Nephron progenitor cell (in vitro differentiated cells): Measurements from ENCODE around the gene SECTM1.
"Not testable (repeated sequence)": the region's sequence is repeated elsewhere in the genome, so short reads cannot be mapped to it uniquely, and the experiment has no call there.

Source experiments
- DNase-seq: peaks from one replicate; pipeline ENCODE4 v3.0.0; 2021
- H3K27ac Mint-ChIP-seq: 2 replicates; pipeline ENCODE4 v1.8.0; 2021; ENCODE audit warnings: mild to moderate bottlenecking, moderate library complexity, mixed read lengths
- H3K27me3 Mint-ChIP-seq: 2 replicates; pipeline ENCODE4 v1.8.0; 2021; ENCODE audit warnings: mild to moderate bottlenecking, low read depth, mixed read lengths; ENCODE audit not compliant: poor library complexity
- H3K36me3 Mint-ChIP-seq: 2 replicates; pipeline ENCODE4 v1.8.0; 2021; ENCODE audit warnings: low read depth, mixed read lengths
- H3K4me1 Mint-ChIP-seq: 2 replicates; pipeline ENCODE4 v1.8.0; 2021; ENCODE audit warnings: mixed read lengths
- H3K4me3 Mint-ChIP-seq: 2 replicates; pipeline ENCODE4 v1.8.0; 2021; ENCODE audit warnings: mild to moderate bottlenecking, moderate library complexity, mixed read lengths
- H3K9me3 Mint-ChIP-seq: 2 replicates; pipeline ENCODE4 v1.8.0; 2021; ENCODE audit warnings: mild to moderate bottlenecking, moderate library complexity, mixed read lengths
- CTCF ChIP-seq: fragments of 200-600 bp; sonication (generic); IDR thresholded peaks from 2 replicates; pipeline ENCODE4 v1.5.0; 2021; ENCODE audit warnings: antibody characterized with exemption

Gene SECTM1

GRCh38 chr17:82373731-82374625 lies 40.4 kb upstream of the SECTM1 start:
- Mint-ChIP-seq H3K27me3 (peaks cover 30% of the 10 kb centered on the region), H3K4me1 (peaks cover 29% of the 10 kb centered on the region), H3K27ac (no peak overlapping the region), H3K4me3 (peak overlapping the region; percentile 80), H3K36me3 (no peaks in the 10 kb centered on the region), H3K9me3 (no peaks in the 10 kb centered on the region)
- no peak for TF ChIP-seq CTCF
- DNase-seq = no peak

DNA sequence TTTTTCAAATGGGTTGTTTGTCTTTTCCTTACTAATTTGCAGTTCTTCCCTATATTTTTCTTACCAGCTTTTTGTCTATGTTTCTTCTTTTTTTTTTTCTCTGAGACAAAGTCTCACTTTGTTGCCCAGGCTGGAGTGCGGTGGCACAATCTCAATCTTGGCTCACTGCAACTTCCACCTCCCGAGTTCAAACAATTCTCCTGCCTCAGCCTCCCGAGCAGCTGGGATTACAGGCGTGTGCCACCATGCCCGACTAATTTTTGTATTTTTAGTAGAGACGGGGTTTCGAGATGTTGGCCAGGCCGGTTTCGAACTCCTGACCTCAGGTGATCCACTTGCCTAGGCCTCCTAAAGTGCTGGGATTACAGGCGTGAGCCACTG lies 39.5 kb upstream of the SECTM1 start:
- not testable (repeated sequence) for H3K27ac Mint-ChIP-seq, DNase-seq, H3K9me3 Mint-ChIP-seq, H3K36me3 Mint-ChIP-seq
- Mint-ChIP-seq H3K27me3 (peaks cover 30% of the 10 kb centered on the region), H3K4me3 (peak overlapping the region; percentile 80), H3K4me1 (peaks cover 28% of the 10 kb centered on the region)

DNA sequence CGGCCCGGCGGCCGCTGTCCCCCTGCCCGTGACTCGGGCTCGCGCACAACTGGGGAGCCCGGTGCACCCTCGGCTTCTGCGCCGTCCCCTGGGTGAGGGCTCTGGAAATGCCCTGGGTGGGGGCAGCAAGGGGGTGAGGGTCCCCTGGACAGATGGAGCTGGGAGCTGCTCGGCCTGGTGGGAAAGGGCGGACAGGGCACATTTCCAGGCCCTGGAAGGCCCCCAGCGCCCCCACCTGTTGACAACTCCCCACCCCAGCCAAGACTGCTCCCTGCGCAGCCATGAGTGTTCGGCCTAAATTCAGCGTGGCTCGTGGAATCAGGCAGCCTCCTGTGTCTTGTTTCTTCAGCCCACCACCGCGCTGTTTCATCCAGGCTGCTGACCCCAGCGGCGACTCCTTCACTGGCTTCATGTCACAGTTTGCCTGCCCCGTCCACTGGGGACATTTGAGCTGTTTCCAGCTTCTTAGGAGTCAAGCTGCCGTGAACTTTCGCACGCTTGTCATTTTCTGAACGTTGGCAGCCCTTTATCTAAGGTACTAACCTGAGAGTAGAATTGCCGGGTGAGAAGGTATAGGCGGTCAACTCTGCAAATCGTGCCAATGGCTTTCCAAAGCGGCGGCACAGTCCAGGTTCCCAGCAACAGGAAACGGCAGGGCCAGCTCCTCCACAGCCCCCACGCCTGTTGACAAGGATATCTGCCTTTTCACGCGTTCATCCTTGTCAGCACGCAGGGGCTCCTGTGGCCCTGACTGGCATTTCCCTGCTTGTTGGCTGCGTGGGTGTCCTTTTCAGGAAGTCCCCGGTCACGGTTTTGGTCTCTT lies 38.9 kb upstream of the SECTM1 start:
- peaks cover 8% of the 10 kb centered on the region for H3K9me3 Mint-ChIP-seq
- no peak for TF ChIP-seq CTCF
- peak; percentile 52 for DNase-seq
- H3K27ac Mint-ChIP-seq = peak overlapping the region; percentile 74
- H3K4me1 Mint-ChIP-seq = peaks cover 34% of the 10 kb centered on the region
- H3K36me3 Mint-ChIP-seq = peaks cover 4% of the 10 kb centered on the region
- peak overlapping the region; percentile 80 for H3K4me3 Mint-ChIP-seq
- peaks cover 26% of the 10 kb centered on the region for H3K27me3 Mint-ChIP-seq

- Mint-ChIP-seq H3K4me3 (peak within 1 kb of the TSS; percentile 80), H3K9me3 (peaks cover 8% of the 10 kb centered on the region), H3K36me3 (peaks cover 4% of the 10 kb centered on the region), H3K27ac (peak within 1 kb of the TSS; percentile 74), H3K27me3 (peaks cover 25% of the 10 kb centered on the region), H3K4me1 (peaks cover 43% of the 10 kb centered on the region)
- peak; percentile 79 for DNase-seq
- no peak for TF ChIP-seq CTCF
Measured at GRCh38 chr17:82371333-82372248, 38.0 kb upstream of the SECTM1 start, which contains the start of gene UTS2R. UTS2R (plus strand) TSS chr17:82371765; CDS start chr17:82374325, 2,560 bp downstream.

GRCh38 chr17:82370471-82371332 lies 37.1 kb upstream of the SECTM1 start:
- Mint-ChIP-seq H3K36me3 (peaks cover 4% of the 10 kb centered on the region), H3K4me1 (peaks cover 46% of the 10 kb centered on the region), H3K27me3 (peaks cover 25% of the 10 kb centered on the region), H3K4me3 (peak overlapping the region; percentile 62), H3K9me3 (peaks cover 8% of the 10 kb centered on the region), H3K27ac (no peak overlapping the region)
- DNase-seq = no peak
- TF ChIP-seq CTCF = no peak
